HUES6 (cell line): ENCODE data around the gene BYSL.

ENCODE experiments used
- H3K27ac ChIP-seq: 2 replicates; pipeline ENCODE4 v1.7.0; 2013; ENCODE audit warnings: low read depth, mild to moderate bottlenecking, low read length, inconsistent platforms
- H3K27me3 ChIP-seq: 2 replicates; pipeline ENCODE4 v1.6.1; 2013; ENCODE audit warnings: low read length; ENCODE audit not compliant: control insufficient read depth, insufficient read depth
- H3K36me3 ChIP-seq: 2 replicates; pipeline ENCODE4 v1.6.1; 2013; ENCODE audit warnings: low read length; ENCODE audit not compliant: control insufficient read depth, insufficient read depth
- H3K4me1 ChIP-seq: 2 replicates; pipeline ENCODE4 v1.6.1; 2013; ENCODE audit warnings: low read length; ENCODE audit not compliant: control insufficient read depth, insufficient read depth
- H3K4me3 ChIP-seq: 2 replicates; pipeline ENCODE4 v1.5.1; 2013; ENCODE audit warnings: low read depth, low read length
- H3K9ac ChIP-seq: one replicate; pipeline ENCODE4 v1.6.1; 2013; ENCODE audit warnings: mild to moderate bottlenecking, low read length
- H3K9me3 ChIP-seq: 2 replicates; pipeline ENCODE4 v1.6.1; 2013; ENCODE audit warnings: low read depth, low read length; ENCODE audit not compliant: control insufficient read depth, insufficient read depth

Gene BYSL

DNA sequence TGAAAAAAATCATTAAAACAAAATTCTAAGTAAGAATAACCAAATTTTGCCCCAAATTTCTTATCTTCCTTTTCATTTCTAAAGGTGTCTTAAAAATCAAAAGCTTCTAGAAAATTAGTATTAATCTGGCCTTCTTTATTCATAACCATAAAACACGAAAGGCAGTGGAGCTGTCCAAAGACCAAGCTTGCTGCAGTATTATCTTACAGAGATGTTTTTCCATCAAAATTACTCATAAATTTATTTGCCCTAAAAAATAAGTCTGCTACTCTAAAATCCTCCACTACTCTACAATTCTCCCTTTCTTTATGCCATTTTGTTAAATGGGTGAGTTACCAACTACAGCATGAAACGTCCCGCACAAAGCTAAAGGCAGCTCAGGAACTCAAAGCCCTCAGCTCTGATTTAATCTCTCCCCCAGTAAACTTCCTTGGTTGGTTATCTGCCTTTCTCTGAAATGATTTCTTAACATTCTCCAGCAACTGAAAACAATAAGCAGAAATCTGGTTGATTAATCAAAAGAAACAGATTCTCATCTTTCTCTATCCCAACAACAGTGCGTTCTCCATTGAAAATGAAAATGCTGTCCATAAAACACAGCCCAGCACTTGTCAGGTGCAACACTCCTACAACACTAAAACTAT is 28.3 kb upstream of the BYSL start:
- peaks cover 17% of the 10 kb centered on the region for H3K4me1 ChIP-seq
- no peaks in the 10 kb centered on the region for H3K36me3 ChIP-seq
- no peaks in the 10 kb centered on the region for H3K9me3 ChIP-seq
- H3K4me3 ChIP-seq: peak overlapping the region; percentile 69
- no peaks in the 10 kb centered on the region for H3K27me3 ChIP-seq
- H3K27ac ChIP-seq: no peak overlapping the region
- no peak overlapping the region for H3K9ac ChIP-seq

DNA sequence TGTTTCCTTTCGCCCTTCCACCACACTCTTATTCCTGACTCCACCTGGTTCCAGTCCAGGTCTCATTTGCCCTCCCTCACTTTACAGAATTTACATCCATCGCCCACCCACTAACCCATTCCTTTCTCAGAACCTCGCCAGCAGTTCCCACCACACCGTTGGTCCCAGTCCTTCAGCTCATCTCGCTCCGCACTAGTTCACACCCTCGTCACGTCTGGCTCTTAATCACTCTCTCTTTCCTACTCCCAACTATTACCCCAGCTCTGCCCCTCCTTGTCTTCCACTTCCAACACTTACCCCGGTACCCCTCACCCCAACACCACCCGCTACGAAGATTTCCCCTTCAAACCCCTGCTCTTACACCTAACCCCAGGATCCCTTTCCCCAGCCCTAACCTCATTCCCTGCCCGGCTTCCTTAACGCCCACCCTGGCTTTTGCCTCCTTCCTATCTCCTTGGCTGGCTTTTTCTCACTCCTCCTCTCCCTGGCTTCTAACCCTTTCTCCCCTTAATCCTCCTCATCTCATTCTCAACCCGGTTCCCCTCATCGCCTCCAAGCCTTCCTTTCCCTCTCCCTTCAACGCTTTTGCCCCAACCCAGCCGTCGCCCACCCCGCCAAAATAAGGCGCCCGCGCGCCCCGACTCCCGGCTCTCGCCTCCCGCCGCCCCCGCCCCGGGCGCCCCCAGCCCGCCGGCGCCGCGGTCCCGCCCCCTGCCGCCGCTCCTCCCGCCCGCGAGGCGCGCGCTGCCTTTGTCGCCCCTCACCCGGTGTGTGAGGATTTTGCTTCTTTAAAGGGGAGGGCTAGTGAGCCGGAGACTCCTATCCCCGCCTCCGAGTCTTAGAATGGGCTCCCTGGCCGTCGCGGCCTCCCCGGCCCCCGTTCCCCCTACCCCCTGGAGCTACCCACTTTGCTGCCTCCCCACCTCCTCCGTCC is 26.7 kb upstream of the BYSL start:
- Histone ChIP-seq H3K27ac (no peak overlapping the region), H3K9me3 (no peaks in the 10 kb centered on the region), H3K27me3 (no peaks in the 10 kb centered on the region), H3K9ac (peak overlapping the region; percentile 89), H3K4me1 (peaks cover 17% of the 10 kb centered on the region), H3K4me3 (peak overlapping the region; percentile 69), H3K36me3 (no peaks in the 10 kb centered on the region)

DNA sequence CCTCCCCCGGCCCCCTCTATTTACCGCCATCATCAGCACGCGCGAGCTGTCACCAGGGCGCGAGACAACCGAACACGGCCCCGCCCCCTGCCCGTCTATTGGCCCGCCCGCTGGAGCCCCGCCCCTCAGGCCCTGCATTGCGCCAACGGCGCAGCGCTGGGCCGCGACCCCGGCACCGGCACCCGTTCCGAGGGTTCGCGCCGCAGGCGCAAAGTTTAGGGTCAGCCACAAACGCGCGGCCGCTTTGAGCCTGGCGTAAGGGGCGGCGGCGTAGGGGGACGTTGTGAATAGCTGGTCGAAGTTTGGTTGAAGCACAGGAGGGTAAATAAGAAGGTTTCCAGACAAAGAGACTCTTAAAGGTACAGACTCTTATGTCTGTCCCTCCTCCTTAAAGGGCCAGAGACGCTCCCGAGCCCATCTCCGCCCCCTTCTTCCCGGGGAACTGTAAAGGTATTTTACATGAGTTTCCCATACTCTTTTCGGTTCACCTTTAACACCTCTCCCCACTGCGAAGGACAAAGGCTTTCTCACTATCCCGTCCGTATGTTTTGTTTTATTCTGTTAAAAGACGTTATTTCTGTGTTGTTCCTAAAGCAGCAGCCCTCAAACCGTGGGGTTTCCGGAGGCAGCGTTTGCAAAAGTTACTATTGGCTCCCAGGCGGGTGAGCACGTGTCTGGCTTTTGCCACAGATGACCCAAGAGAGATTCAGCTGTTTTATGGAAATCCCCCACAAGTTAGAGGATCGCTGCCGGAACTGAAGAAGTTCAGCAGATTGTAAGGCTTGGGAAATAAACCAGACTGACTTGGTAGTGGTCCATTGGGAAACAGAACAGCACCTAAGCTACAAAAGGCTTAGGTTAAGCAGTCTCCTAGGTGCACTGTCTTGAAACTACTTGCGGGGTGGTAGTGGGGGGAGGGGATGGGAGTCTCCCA is 25.7 kb upstream of the BYSL start, which contains the start of gene USP49:
USP49 (minus strand) TSS at position 76 of the 934 bp plus-strand sequence. CDS start 88,392 bp downstream, outside the sequence.
- Histone ChIP-seq H3K36me3 (no peaks in the 10 kb centered on the region), H3K4me3 (peak within 1 kb of the TSS; percentile 69), H3K9me3 (no peaks in the 10 kb centered on the region), H3K27ac (peak within 1 kb of the TSS; percentile 60; the same call in 1 of the 2 replicates), H3K9ac (peak within 1 kb of the TSS; percentile 89), H3K4me1 (peaks cover 17% of the 10 kb centered on the region), H3K27me3 (no peaks in the 10 kb centered on the region)

DNA sequence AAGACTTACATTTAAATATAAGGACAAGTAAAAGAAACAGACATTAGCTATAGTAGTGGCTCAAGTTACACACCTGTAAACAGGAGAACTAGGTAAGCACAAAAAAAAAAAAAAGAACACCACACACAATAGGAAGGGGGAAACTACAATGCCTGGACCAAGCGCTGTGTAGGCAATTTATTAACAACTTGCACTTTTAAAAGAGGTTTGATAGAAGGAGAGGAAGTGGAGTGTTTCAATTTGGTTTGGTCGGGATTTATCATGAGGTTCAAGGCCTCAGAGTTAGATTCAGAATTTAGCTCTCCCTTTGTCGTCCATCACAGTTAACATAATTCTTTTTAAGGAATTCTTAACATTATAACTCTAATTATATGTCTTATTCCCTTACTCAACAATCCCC is 25.0 kb upstream of the BYSL start:
- Histone ChIP-seq H3K4me1 (peaks cover 17% of the 10 kb centered on the region), H3K27me3 (no peaks in the 10 kb centered on the region), H3K27ac (no peak overlapping the region), H3K4me3 (peak overlapping the region; percentile 69), H3K36me3 (peaks cover 2% of the 10 kb centered on the region; the same call in 1 of the 2 replicates), H3K9ac (peak overlapping the region; percentile 75), H3K9me3 (no peaks in the 10 kb centered on the region)

DNA sequence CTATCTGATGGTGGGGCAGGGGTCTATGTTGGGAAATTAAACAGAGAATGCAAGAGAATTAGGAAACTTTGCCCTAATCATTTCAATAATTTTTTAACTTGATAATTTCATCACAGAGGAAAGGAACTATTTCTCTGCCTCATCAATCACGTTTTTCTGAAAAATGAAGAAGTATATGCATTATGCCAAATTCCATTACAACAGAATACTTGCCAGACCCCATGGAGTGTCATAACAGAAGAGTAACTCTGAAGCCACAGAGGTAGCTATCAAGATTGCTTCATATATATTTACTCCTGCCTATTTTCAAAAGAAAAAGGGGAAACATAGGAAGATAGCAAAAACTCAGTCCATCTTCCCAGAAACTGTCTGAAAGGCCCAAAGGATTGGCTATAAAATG is 20.4 kb upstream of the BYSL start:
- Histone ChIP-seq H3K36me3 (peaks cover 21% of the 10 kb centered on the region), H3K4me3 (no peak overlapping the region), H3K9me3 (no peaks in the 10 kb centered on the region), H3K4me1 (peaks cover 7% of the 10 kb centered on the region), H3K27me3 (no peaks in the 10 kb centered on the region), H3K27ac (no peak overlapping the region), H3K9ac (no peak overlapping the region)

DNA sequence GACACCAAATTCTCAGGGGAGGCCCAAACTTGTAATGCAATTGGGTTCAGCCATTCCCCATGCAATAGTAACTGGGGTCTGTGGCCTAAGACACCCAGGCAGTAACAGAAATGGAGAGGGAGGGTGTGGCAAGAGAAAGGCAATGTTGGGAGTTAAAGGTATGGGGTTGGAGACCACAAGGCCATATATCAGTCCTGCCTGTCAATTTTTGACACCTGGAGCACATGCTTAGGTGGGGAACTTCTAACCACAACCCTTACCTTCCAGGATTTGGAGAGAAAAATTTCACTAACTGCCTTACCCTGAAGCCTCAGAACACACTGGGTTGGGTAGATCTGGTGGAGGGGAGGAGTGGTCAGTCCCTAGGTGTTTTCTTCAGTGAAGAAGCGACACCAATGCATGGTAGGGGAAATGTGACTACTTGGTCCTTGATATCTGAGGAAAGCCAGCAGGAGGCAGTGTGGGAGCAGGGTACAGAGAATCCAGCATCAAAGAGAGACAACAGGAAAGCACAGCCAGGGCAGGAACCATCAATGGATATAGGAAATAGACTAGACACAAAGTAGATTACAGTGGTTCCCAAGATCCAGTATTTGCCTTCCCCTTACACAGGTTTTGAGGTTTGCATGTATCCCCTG is 19.3 kb upstream of the BYSL start:
- Histone ChIP-seq H3K36me3 (peaks cover 33% of the 10 kb centered on the region), H3K9me3 (no peaks in the 10 kb centered on the region), H3K9ac (no peak overlapping the region), H3K27me3 (no peaks in the 10 kb centered on the region), H3K4me3 (no peak overlapping the region), H3K27ac (no peak overlapping the region), H3K4me1 (no peaks in the 10 kb centered on the region)

DNA sequence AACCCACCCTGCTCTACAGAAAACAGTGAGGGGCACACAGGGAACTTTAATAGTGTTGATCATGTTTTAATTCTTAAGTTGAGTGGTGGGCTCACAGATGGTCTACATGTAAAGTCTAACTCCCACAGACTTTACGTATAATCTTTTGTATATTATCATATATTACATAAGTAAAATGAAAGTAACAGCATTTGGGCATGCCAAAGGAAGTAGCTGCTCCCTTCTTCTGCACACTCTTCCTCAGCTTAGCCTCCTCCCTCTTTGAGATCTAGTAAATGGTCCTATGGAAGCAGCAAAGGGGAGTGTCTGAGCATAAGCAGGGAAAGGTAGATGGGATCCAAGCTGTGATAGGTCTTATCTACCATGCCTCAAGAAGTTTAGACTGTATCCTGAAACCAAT is 11.6 kb upstream of the BYSL start:
- H3K27me3 ChIP-seq: no peaks in the 10 kb centered on the region
- H3K36me3 ChIP-seq: peaks cover 75% of the 10 kb centered on the region
- H3K9me3 ChIP-seq: no peaks in the 10 kb centered on the region

DNA sequence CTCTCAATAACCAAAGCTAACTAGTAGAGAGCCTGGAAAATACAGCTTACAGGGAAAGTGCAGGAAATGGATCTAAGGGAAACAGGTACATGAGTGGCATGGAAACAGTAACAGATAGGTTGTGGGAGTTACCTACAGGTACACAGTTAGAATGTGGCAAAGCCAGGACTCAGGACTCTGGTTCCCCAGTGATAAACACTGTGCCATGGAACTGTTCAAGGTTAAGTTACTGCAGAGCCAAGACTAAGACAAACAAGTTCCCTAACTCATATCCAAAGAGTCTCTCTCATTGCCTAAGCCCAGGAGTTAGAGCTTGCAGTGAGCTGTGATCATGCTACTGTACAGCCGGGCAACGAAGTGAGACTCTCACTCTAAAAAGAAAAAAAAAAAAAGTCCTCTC is 7.0 kb upstream of the BYSL start:
- H3K36me3 ChIP-seq: peaks cover 51% of the 10 kb centered on the region
- H3K9ac ChIP-seq: no peak overlapping the region
- no peak overlapping the region for H3K4me3 ChIP-seq
- H3K27me3 ChIP-seq: no peaks in the 10 kb centered on the region
- no peak overlapping the region for H3K27ac ChIP-seq
- H3K4me1 ChIP-seq: no peaks in the 10 kb centered on the region
- H3K9me3 ChIP-seq: no peaks in the 10 kb centered on the region

More for the DNA sequence above, 11.6 kb upstream of the BYSL start:
- no peak overlapping the region for H3K27ac ChIP-seq
- H3K4me1 ChIP-seq: no peaks in the 10 kb centered on the region
- no peak overlapping the region for H3K9ac ChIP-seq
- H3K4me3 ChIP-seq: no peak overlapping the region

DNA sequence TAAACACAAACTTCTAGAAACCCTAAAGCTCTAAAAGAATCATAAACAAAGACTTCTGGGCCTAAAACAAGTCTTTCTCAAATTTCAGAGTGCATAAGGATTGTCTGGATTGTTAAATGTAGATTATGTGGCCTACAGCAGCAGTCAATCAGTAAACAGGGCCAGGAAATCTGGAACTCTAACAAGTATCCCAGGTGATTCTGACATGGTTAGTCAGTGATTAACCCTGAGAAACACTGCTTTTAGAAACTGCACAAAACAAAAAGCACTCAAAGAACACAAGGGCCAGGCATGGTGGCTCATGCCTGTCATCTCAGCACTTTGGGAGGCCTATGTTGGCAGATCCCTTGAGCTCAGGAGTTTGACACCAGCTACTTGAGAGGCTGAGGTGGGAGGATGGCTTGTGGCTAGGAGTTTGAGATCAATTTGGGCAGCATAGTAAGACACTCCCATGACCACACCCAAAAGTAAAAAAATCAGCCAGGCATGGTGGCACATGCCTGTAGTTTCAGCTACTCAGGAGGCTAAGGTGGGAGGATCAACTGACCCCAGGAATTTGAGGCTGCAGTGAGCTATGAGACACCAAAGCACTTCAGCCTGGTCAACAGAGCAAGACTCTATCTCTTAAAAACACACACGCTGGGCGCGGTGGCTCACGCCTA is 6.3 kb upstream of the BYSL start:
- no peaks in the 10 kb centered on the region for H3K9me3 ChIP-seq
- H3K4me1 ChIP-seq: 0 out of 2 replicates have a peak, but pooled peaks cover 4% of the 10 kb centered on the region
- no peak overlapping the region for H3K4me3 ChIP-seq
- H3K27me3 ChIP-seq: no peaks in the 10 kb centered on the region
- H3K27ac ChIP-seq: no peak overlapping the region
- H3K9ac ChIP-seq: no peak overlapping the region
- H3K36me3 ChIP-seq: peaks cover 46% of the 10 kb centered on the region

DNA sequence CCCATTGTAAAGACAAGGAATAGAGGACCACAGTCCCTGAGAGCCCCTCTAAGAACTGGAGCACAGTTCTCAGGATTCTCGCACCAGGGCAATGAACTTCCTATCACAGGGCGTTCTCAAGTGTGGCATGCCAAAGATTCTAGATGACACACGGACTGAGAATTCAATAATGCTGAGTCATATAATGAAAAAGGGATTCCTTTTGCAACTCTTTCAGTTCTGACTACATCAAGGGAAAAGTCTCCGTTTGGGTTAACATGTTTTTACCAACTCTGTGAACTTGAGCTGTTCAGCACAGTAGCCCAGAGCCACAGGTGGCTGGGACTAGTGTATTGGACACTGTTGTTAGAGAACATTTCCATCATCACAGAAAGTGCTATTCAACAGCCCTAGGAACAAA is 3.8 kb upstream of the BYSL start:
- no peak overlapping the region for H3K4me3 ChIP-seq
- H3K4me1 ChIP-seq: peaks cover 10% of the 10 kb centered on the region; the same call in 1 of the 2 replicates
- H3K27ac ChIP-seq: peak overlapping the region; percentile 48; the same call in 1 of the 2 replicates
- peaks cover 41% of the 10 kb centered on the region for H3K36me3 ChIP-seq
- no peaks in the 10 kb centered on the region for H3K27me3 ChIP-seq
- no peak overlapping the region for H3K9ac ChIP-seq
- no peaks in the 10 kb centered on the region for H3K9me3 ChIP-seq
